ENCODE data around the gene GNA12.
"Not testable (repeated sequence)": the region's sequence is repeated elsewhere in the genome, so short reads cannot be mapped to it uniquely, and the experiment has no call there.

The GNA12 gene

GRCh38 chr7:2729031-2729892 is 114.8 kb downstream of the GNA12 start:
- DNase-seq (ENCODE audit: low read depth in 2 of 2): no peak

- no peak for DNase-seq (ENCODE audit: low read depth in 2 of 2)
Observed at GRCh38 chr7:2728316-2729030, 115.6 kb downstream of the GNA12 start.

GRCh38 chr7:2727206-2727605 is 116.9 kb downstream of the GNA12 start:
- not testable (repeated sequence) for DNase-seq (ENCODE audit: low read depth in 2 of 2)

GRCh38 chr7:2726316-2727018 is 117.6 kb downstream of the GNA12 start:
- DNase-seq (ENCODE audit: low read depth in 2 of 2): no peak

GRCh38 chr7:2725178-2726105 is 118.7 kb downstream of the GNA12 start:
- no peak for DNase-seq (ENCODE audit: low read depth in 2 of 2)

GRCh38 chr7:2724453-2725177 is 119.5 kb downstream of the GNA12 start:
- DNase-seq (ENCODE audit: low read depth in 2 of 2): no peak

GRCh38 chr7:2724036-2724435 is 120.1 kb downstream of the GNA12 start:
- DNase-seq (ENCODE audit: low read depth in 2 of 2): not testable (repeated sequence)

- DNase-seq (ENCODE audit: low read depth in 2 of 2): no peak
Observed at GRCh38 chr7:2723138-2723850, 120.8 kb downstream of the GNA12 start.

- DNase-seq (ENCODE audit: low read depth in 2 of 2): no peak
Observed at GRCh38 chr7:2722591-2722990, 121.5 kb downstream of the GNA12 start.

GRCh38 chr7:2721842-2722241 is 122.3 kb downstream of the GNA12 start:
- no peak for DNase-seq (ENCODE audit: low read depth in 2 of 2)

GRCh38 chr7:2720024-2720423 is 124.1 kb downstream of the GNA12 start:
- no peak for DNase-seq (ENCODE audit: low read depth in 2 of 2)

- DNase-seq (ENCODE audit: low read depth in 2 of 2): no peak
Observed at GRCh38 chr7:2719007-2719406, 125.1 kb downstream of the GNA12 start.

GRCh38 chr7:2718296-2718965 is 125.7 kb downstream of the GNA12 start:
- no peak for DNase-seq (ENCODE audit: low read depth in 2 of 2)

GRCh38 chr7:2717293-2718261 is 126.5 kb downstream of the GNA12 start:
- no peak for DNase-seq (ENCODE audit: low read depth in 2 of 2)

GRCh38 chr7:2716906-2717292 is 127.2 kb downstream of the GNA12 start:
- DNase-seq (ENCODE audit: low read depth in 2 of 2): no peak

- DNase-seq (ENCODE audit: low read depth in 2 of 2): no peak
Observed at GRCh38 chr7:2716488-2716887, 127.6 kb downstream of the GNA12 start.

- no peak for DNase-seq (ENCODE audit: low read depth in 2 of 2)
Observed at GRCh38 chr7:2715341-2716231, 128.5 kb downstream of the GNA12 start.

All from fibroblast of skin of left quadriceps (primary cell).